T47D (cell line): ENCODE results near the gene BCL2.

Experiments
- DNase-seq, 2 experiments: peaks; one replicate each; pipeline versions ENCODE4 v3.0.0 to v3.0.0-alpha.2; 2011 to 2012; ENCODE audit warnings: low read depth in 1 of 2, low spot score in 1 of 2
- JUND ChIP-seq: IDR thresholded peaks from 2 replicates; pipeline ENCODE4 v1.6.1; 2012; ENCODE audit warnings: low read depth
- in situ Hi-C: cut with HindIII; loops from 2 replicates; pipeline ENCODE4 v1.10.0; 2016; ENCODE audit warnings: low sequenced_read_pairs, low pct_unique_long_range_greater_than_20kb

Gene BCL2

GRCh38 chr18:63234841-63235240 is 84.7 kb downstream of the BCL2 start:
- no peak for TF ChIP-seq JUND
- in situ Hi-C loops: no loop called here
- DNase-seq: no peak

GRCh38 chr18:63234432-63234831 is 85.1 kb downstream of the BCL2 start:
- no peak for TF ChIP-seq JUND
- in situ Hi-C loops: no loop called here
- DNase-seq: no peak

- TF ChIP-seq JUND: no peak
- no peak for DNase-seq
- in situ Hi-C loops: no loop called here
Observed at GRCh38 chr18:63233334-63233733, 86.2 kb downstream of the BCL2 start.

- no peak for DNase-seq
- no peak for TF ChIP-seq JUND
- in situ Hi-C loops: no loop called here
Observed at GRCh38 chr18:63232826-63233225, 86.7 kb downstream of the BCL2 start.

- DNase-seq: no peak
- no peak for TF ChIP-seq JUND
- in situ Hi-C loops: no loop called here
Observed at GRCh38 chr18:63229971-63230370, 89.6 kb downstream of the BCL2 start.

GRCh38 chr18:63225434-63225833 is 94.1 kb downstream of the BCL2 start:
- DNase-seq: peak in 1 of 2 experiments; percentile 33
- in situ Hi-C loops: no loop called here
- no peak for TF ChIP-seq JUND

- TF ChIP-seq JUND: no peak
- in situ Hi-C loops: no loop called here
- no peak for DNase-seq
Observed at GRCh38 chr18:63224630-63225029, 94.9 kb downstream of the BCL2 start.

GRCh38 chr18:63223837-63224236 is 95.7 kb downstream of the BCL2 start:
- DNase-seq: no peak
- no peak for TF ChIP-seq JUND
- in situ Hi-C loops: no loop called here

GRCh38 chr18:63220903-63221302 is 98.7 kb downstream of the BCL2 start:
- no peak for DNase-seq
- no peak for TF ChIP-seq JUND
- in situ Hi-C loops: no loop called here

- DNase-seq: no peak
- in situ Hi-C loops: no loop called here
- TF ChIP-seq JUND: no peak
Observed at GRCh38 chr18:63218472-63218871, 101.1 kb downstream of the BCL2 start.

- in situ Hi-C loops: no loop called here
- no peak for DNase-seq
- TF ChIP-seq JUND: no peak; the same call in 1 of the 2 replicates
Observed at GRCh38 chr18:63216516-63217311, 102.9 kb downstream of the BCL2 start.

- no peak for TF ChIP-seq JUND
- in situ Hi-C loops: no loop called here
- no peak for DNase-seq
Observed at GRCh38 chr18:63213936-63214671, 105.5 kb downstream of the BCL2 start.

- in situ Hi-C loops: no loop called here
- no peak for TF ChIP-seq JUND
- no peak for DNase-seq
Observed at GRCh38 chr18:63213331-63213900, 106.2 kb downstream of the BCL2 start.
